ENCODE results near the gene ROR2. TPM values are rescaled to one million over a fixed set of nuclear protein-coding genes. Genes with fewer than 3 reads are reported as not detected.

ROR2 gene
- total RNA-seq, 1 donor: 3.0 TPM

GRCh38 chr9:91710158-91710557 lies 239.9 kb downstream of the ROR2 start:
- no peak for DNase-seq (ENCODE audit: low read depth)
- no peak overlapping the region for H3K4me3 ChIP-seq (ENCODE audit: low read depth, low read length)
- TF ChIP-seq CTCF (IDR thresholded peaks at IDR 0.05; ENCODE audit: insufficient read depth, low read depth, low read length): no peak

- no peak overlapping the region for H3K4me3 ChIP-seq (ENCODE audit: low read depth, low read length)
- no peak for DNase-seq (ENCODE audit: low read depth)
- TF ChIP-seq CTCF (IDR thresholded peaks at IDR 0.05; ENCODE audit: insufficient read depth, low read depth, low read length): no peak
These were observed 244.6 kb downstream of the ROR2 start for GRCh38 chr9:91705386-91705785.

- TF ChIP-seq CTCF (IDR thresholded peaks at IDR 0.05; ENCODE audit: insufficient read depth, low read depth, low read length): no peak
- DNase-seq (ENCODE audit: low read depth): no peak
- no peak overlapping the region for H3K4me3 ChIP-seq (ENCODE audit: low read depth, low read length)
These were observed 249.6 kb downstream of the ROR2 start for GRCh38 chr9:91700475-91700874.

GRCh38 chr9:91698266-91698665 lies 251.8 kb downstream of the ROR2 start:
- DNase-seq (ENCODE audit: low read depth): no peak
- no peak for TF ChIP-seq CTCF (IDR thresholded peaks at IDR 0.05; ENCODE audit: insufficient read depth, low read depth, low read length)
- no peak overlapping the region for H3K4me3 ChIP-seq (ENCODE audit: low read depth, low read length)

GRCh38 chr9:91697201-91697600 lies 252.8 kb downstream of the ROR2 start:
- TF ChIP-seq CTCF (IDR thresholded peaks at IDR 0.05; ENCODE audit: insufficient read depth, low read depth, low read length): no peak
- no peak overlapping the region for H3K4me3 ChIP-seq (ENCODE audit: low read depth, low read length)
- DNase-seq (ENCODE audit: low read depth): no peak

- no peak for TF ChIP-seq CTCF (IDR thresholded peaks at IDR 0.05; ENCODE audit: insufficient read depth, low read depth, low read length)
- H3K4me3 ChIP-seq (ENCODE audit: low read depth, low read length): no peak overlapping the region
- no peak for DNase-seq (ENCODE audit: low read depth)
These were observed 255.8 kb downstream of the ROR2 start for GRCh38 chr9:91694081-91694870.

GRCh38 chr9:91693226-91693625 lies 256.8 kb downstream of the ROR2 start:
- no peak for TF ChIP-seq CTCF (IDR thresholded peaks at IDR 0.05; ENCODE audit: insufficient read depth, low read depth, low read length)
- no peak overlapping the region for H3K4me3 ChIP-seq (ENCODE audit: low read depth, low read length)
- DNase-seq (ENCODE audit: low read depth): no peak

Data from fibroblast of villous mesenchyme (primary cell).